ENCODE data around the gene SND1. TPM values are rescaled to one million over a fixed set of nuclear protein-coding genes. Genes with fewer than 3 reads are reported as not detected.
"Not testable (repeated sequence)": the region's sequence is repeated elsewhere in the genome, so short reads cannot be mapped to it uniquely, and the experiment has no call there.

Gene SND1
- total RNA-seq, 2 experiments from 2014 or later, result 169 to 174 TPM

GRCh38 chr7:127831318-127832219, 179.6 kb downstream of the SND1 start:
- Mint-ChIP-seq H3K27ac (no peak overlapping the region), H3K9me3 (ENCODE audit: insufficient read depth) (peaks cover 4% of the 10 kb centered on the region), H3K36me3 (ENCODE audit: low read depth) (peaks cover 25% of the 10 kb centered on the region), H3K27me3 (ENCODE audit: low read depth) (no peaks in the 10 kb centered on the region), H3K4me3 (no peak overlapping the region), H3K4me1 (ENCODE audit: low read depth) (peaks cover 6% of the 10 kb centered on the region)
- CTCF ChIA-PET, result no interaction called here
- POLR2A ChIA-PET, result interaction anchor here (0.5 kb wide), 1 partner anchor 329 kb away, joined by 4 read pairs; no protein-coding TSS in a partner anchor
- DNase-seq (no peak), ATAC-seq (no peak)

- Mint-ChIP-seq H3K27me3 (ENCODE audit: low read depth) (no peaks in the 10 kb centered on the region), H3K4me3 (no peak overlapping the region), H3K36me3 (ENCODE audit: low read depth) (peaks cover 29% of the 10 kb centered on the region), H3K4me1 (ENCODE audit: low read depth) (peaks cover 6% of the 10 kb centered on the region), H3K27ac (no peak overlapping the region), H3K9me3 (ENCODE audit: insufficient read depth) (peaks cover 8% of the 10 kb centered on the region)
- ATAC-seq (no peak), DNase-seq (no peak)
- CTCF ChIA-PET, result no interaction called here
- POLR2A ChIA-PET, result no interaction called here
Observed at GRCh38 chr7:127832592-127832991, 180.6 kb downstream of the SND1 start.

DNA sequence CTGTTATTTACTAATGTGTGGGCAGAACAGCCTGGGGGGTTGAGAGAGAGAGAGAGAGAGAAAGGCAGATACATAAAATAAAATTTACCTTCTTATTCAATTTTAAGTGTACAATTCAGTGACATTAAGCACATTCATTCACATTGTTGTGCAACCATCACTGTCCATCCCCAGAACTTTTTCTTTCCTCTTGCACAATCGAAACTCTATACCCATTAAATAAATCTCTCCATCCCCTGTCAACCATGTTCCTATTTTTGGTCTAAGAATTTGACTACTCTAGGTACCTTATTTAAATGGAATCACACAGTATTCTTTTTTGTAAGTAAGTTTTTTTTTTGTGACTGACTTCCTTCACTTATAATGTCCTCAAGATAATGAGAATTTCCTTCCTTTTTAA, 181.6 kb downstream of the SND1 start:
- DNase-seq (no peak), ATAC-seq (no peak)
- Mint-ChIP-seq H3K4me1 (ENCODE audit: low read depth) (peaks cover 6% of the 10 kb centered on the region), H3K4me3 (no peak overlapping the region), H3K9me3 (ENCODE audit: insufficient read depth) (peaks cover 8% of the 10 kb centered on the region), H3K27me3 (ENCODE audit: low read depth) (no peaks in the 10 kb centered on the region), H3K27ac (no peak overlapping the region), H3K36me3 (ENCODE audit: low read depth) (peaks cover 35% of the 10 kb centered on the region)
- POLR2A ChIA-PET, result no interaction called here
- CTCF ChIA-PET, result no interaction called here

DNA sequence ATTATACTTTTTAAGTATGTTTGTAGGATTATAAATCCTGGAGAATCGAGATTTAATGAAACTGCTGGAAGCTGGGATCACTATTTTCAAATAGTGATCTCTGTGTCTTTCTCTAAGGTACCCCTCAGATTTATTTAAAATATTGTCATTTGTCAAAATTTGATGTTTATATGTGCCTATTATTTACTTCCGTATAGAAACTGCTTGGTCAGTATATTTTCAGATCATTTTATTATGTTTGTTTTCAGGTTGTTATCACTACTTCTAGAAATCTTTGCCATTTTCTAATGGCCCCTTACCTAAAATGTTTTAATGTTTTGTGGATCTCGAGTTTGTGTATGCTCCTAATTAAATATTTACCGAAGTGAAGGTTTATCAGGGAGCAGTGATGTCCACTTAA, 183.7 kb downstream of the SND1 start:
- no peak for ATAC-seq
- H3K27ac Mint-ChIP-seq, result no peak overlapping the region
- ChIA-PET CTCF (interaction anchor here (1.3 kb wide), 1 partner anchor 8 kb away, joined by 3 read pairs; no protein-coding TSS in a partner anchor), POLR2A (no interaction called here)
- peaks cover 36% of the 10 kb centered on the region for H3K36me3 Mint-ChIP-seq (ENCODE audit: low read depth)
- no peak for DNase-seq
- peaks cover 8% of the 10 kb centered on the region for H3K9me3 Mint-ChIP-seq (ENCODE audit: insufficient read depth)
- H3K4me1 Mint-ChIP-seq (ENCODE audit: low read depth), result no peaks in the 10 kb centered on the region
- no peaks in the 10 kb centered on the region for H3K27me3 Mint-ChIP-seq (ENCODE audit: low read depth)
- H3K4me3 Mint-ChIP-seq, result no peak overlapping the region

- peaks cover 29% of the 10 kb centered on the region for H3K36me3 Mint-ChIP-seq (ENCODE audit: low read depth)
- H3K4me1 Mint-ChIP-seq (ENCODE audit: low read depth); H3K9me3 Mint-ChIP-seq (ENCODE audit: insufficient read depth); DNase-seq; H3K4me3 Mint-ChIP-seq; H3K27me3 Mint-ChIP-seq (ENCODE audit: low read depth); H3K27ac Mint-ChIP-seq; POLR2A ChIA-PET; ATAC-seq: not testable (repeated sequence)
- CTCF ChIA-PET, result interaction anchor here (2.2 kb wide), 1 partner anchor 129 kb away, joined by 8 read pairs; no protein-coding TSS in a partner anchor
Observed at GRCh38 chr7:127837816-127838410, 185.9 kb downstream of the SND1 start.

- peaks cover 8% of the 10 kb centered on the region for H3K9me3 Mint-ChIP-seq (ENCODE audit: insufficient read depth)
- H3K4me3 Mint-ChIP-seq, result no peak overlapping the region
- ChIA-PET CTCF (interaction anchor here (2.2 kb wide), 1 partner anchor 130 kb away, joined by 8 read pairs; no protein-coding TSS in a partner anchor), POLR2A (no interaction called here)
- H3K27me3 Mint-ChIP-seq (ENCODE audit: low read depth), result no peaks in the 10 kb centered on the region
- no peaks in the 10 kb centered on the region for H3K4me1 Mint-ChIP-seq (ENCODE audit: low read depth)
- no peak for ATAC-seq
- H3K27ac Mint-ChIP-seq, result no peak overlapping the region
- no peak for DNase-seq
- H3K36me3 Mint-ChIP-seq (ENCODE audit: low read depth), result peaks cover 28% of the 10 kb centered on the region
Observed at GRCh38 chr7:127838816-127839415, 186.9 kb downstream of the SND1 start.

DNA sequence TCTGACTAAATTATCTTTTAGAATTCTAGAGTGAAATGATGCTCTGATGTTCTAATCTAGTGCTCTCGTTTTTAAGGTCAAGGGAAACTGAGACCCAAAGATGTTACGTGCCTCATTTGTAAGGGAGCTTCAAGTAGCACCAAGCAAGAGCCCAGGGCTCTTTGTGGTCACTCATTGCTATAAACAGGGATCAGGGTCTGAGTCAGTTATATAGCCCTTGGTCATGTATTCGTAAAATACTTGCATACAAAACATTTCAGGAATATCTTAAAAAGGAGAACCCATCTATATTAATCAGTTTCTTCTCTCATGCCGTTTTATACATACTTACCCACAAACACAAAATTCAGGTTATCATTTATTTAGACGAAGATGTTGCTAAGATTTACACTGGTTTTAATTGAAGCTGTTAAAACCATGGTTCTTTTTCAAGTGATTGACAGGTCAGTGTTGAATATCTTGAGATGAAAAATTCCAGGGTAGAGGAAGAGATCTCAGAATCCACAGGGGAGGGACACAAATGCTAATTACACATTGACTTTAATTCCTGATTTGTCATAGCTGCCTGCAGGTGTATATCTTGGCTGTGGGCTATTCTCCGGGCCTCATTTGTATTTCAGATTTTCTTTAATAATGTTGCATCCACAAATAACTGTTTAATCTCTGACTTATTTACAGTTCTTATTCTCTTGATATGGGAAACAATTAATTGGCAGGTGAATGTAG, 188.4 kb downstream of the SND1 start:
- CTCF ChIA-PET, result interaction anchor here (0.8 to 2.2 kb wide), 2 partner anchors 15 to 132 kb away, joined by 3 to 8 read pairs; no protein-coding TSS in a partner anchor
- Mint-ChIP-seq H3K27ac (no peak overlapping the region), H3K4me3 (no peak overlapping the region), H3K9me3 (ENCODE audit: insufficient read depth) (peaks cover 8% of the 10 kb centered on the region), H3K4me1 (ENCODE audit: low read depth) (no peaks in the 10 kb centered on the region), H3K36me3 (ENCODE audit: low read depth) (peaks cover 34% of the 10 kb centered on the region), H3K27me3 (ENCODE audit: low read depth) (no peaks in the 10 kb centered on the region)
- POLR2A ChIA-PET, result no interaction called here
- DNase-seq (no peak), ATAC-seq (no peak)

DNA sequence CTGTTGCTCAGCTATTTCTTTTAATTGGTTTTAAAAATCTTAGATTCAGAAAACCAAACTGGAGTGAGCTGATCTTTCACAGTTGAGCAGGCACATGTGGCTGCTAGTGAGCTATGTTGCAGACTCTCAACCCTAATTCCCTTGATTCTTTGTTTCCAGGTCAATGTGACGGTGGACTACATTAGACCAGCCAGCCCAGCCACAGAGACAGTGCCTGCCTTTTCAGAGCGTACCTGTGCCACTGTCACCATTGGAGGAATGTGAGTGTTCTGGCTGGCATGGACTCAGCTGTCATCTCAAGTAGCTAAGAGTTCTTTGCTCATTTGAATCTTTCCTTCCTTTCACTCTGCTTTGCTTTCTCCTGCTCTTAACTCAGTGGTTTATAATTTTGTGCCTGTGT, 192.2 kb downstream of the SND1 start:
- Mint-ChIP-seq H3K4me3 (no peak overlapping the region), H3K27me3 (ENCODE audit: low read depth) (no peaks in the 10 kb centered on the region), H3K36me3 (ENCODE audit: low read depth) (peaks cover 29% of the 10 kb centered on the region), H3K9me3 (ENCODE audit: insufficient read depth) (no peaks in the 10 kb centered on the region), H3K27ac (no peak overlapping the region), H3K4me1 (ENCODE audit: low read depth) (peaks cover under 1% of the 10 kb centered on the region)
- ATAC-seq (no peak), DNase-seq (no peak)
- POLR2A ChIA-PET, result no interaction called here
- CTCF ChIA-PET, result no interaction called here

DNA sequence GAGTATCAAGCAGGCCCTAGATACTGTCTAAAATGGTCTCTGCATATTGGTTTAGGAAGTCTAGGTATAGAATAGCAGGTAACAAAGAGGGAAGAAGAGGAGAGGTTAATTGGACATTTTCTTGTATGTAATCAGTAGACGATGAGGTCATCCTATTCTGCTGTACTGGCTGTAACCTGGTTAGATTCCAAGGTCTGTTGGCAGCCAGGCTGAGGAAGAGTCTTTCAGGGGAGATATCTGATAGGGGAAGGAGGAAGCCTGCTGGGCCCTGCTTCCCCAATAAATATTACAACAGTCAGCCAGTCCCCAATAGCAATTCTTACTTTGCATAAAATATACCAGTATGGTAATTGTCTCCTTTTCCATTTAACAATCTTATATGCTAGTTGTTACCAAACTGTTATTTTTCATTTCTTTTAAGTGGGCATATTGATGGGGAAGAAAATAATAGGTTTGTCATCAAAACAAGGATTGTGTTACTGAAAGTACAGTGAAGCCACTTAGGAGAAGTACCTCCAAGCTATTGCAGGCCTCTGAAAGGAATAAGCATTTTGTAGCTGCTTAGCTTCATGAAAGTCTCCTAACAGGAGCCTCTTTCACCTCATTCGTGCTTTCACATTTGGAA, 192.8 kb downstream of the SND1 start:
- CTCF ChIA-PET, result no interaction called here
- POLR2A ChIA-PET, result no interaction called here
- Mint-ChIP-seq H3K27ac (no peak overlapping the region), H3K27me3 (ENCODE audit: low read depth) (no peaks in the 10 kb centered on the region), H3K36me3 (ENCODE audit: low read depth) (peaks cover 36% of the 10 kb centered on the region), H3K9me3 (ENCODE audit: insufficient read depth) (no peaks in the 10 kb centered on the region), H3K4me3 (no peak overlapping the region), H3K4me1 (ENCODE audit: low read depth) (peaks cover 7% of the 10 kb centered on the region)
- no peak for ATAC-seq
- DNase-seq, result no peak

GRCh38 chr7:127845522-127846214, 193.7 kb downstream of the SND1 start:
- CTCF ChIA-PET, result no interaction called here
- DNase-seq (no peak), ATAC-seq (no peak)
- peaks cover 15% of the 10 kb centered on the region for H3K4me1 Mint-ChIP-seq (ENCODE audit: low read depth)
- no peaks in the 10 kb centered on the region for H3K27me3 Mint-ChIP-seq (ENCODE audit: low read depth)
- peaks cover 41% of the 10 kb centered on the region for H3K36me3 Mint-ChIP-seq (ENCODE audit: low read depth)
- POLR2A ChIA-PET, result no interaction called here
- no peak overlapping the region for H3K4me3 Mint-ChIP-seq
- no peaks in the 10 kb centered on the region for H3K9me3 Mint-ChIP-seq (ENCODE audit: insufficient read depth)
- H3K27ac Mint-ChIP-seq, result no peak overlapping the region

DNA sequence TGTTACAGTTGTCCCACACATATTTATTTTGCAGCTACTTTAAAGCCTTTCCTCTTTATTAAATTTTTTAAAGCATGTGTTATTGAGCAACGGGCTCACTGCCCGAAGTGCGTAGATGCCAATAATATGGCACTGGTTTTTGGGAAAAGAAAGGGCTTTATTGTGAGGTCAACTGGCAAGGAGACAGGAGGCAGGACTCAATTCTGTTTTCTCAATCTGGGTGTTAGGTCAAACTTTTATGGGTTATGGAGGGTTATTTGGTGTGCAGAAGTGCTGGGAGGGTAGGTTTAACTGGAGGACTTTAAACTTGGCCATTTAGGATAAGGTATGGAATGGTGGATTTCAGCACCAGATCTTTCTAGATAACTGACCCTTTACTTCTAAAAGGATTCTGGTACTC, 195.6 kb downstream of the SND1 start:
- H3K9me3 Mint-ChIP-seq (ENCODE audit: insufficient read depth), result no peaks in the 10 kb centered on the region
- H3K27me3 Mint-ChIP-seq (ENCODE audit: low read depth), result no peaks in the 10 kb centered on the region
- ChIA-PET CTCF (no interaction called here), POLR2A (no interaction called here)
- H3K4me1 Mint-ChIP-seq (ENCODE audit: low read depth), result peaks cover 16% of the 10 kb centered on the region
- ATAC-seq (no peak), DNase-seq (no peak)
- H3K27ac Mint-ChIP-seq, result no peak overlapping the region
- no peak overlapping the region for H3K4me3 Mint-ChIP-seq
- peaks cover 46% of the 10 kb centered on the region for H3K36me3 Mint-ChIP-seq (ENCODE audit: low read depth)

All from activated CD8-positive, alpha-beta T cell treated with anti-CD3 and anti-CD28 coated beads, Interleukin-2, amount 10 ng/mL, durations not matched to agents 7 days and 5 days (primary cell).